Measurements from ENCODE around the gene METTL15. TPM values are rescaled to one million over a fixed set of nuclear protein-coding genes. Genes with fewer than 3 reads are reported as not detected.

The METTL15 gene
- polyA plus RNA-seq, 1 donor (not counting 4 experiments of a cell fraction or from before 2014, with no cell fraction given), result 10.0 TPM

DNA sequence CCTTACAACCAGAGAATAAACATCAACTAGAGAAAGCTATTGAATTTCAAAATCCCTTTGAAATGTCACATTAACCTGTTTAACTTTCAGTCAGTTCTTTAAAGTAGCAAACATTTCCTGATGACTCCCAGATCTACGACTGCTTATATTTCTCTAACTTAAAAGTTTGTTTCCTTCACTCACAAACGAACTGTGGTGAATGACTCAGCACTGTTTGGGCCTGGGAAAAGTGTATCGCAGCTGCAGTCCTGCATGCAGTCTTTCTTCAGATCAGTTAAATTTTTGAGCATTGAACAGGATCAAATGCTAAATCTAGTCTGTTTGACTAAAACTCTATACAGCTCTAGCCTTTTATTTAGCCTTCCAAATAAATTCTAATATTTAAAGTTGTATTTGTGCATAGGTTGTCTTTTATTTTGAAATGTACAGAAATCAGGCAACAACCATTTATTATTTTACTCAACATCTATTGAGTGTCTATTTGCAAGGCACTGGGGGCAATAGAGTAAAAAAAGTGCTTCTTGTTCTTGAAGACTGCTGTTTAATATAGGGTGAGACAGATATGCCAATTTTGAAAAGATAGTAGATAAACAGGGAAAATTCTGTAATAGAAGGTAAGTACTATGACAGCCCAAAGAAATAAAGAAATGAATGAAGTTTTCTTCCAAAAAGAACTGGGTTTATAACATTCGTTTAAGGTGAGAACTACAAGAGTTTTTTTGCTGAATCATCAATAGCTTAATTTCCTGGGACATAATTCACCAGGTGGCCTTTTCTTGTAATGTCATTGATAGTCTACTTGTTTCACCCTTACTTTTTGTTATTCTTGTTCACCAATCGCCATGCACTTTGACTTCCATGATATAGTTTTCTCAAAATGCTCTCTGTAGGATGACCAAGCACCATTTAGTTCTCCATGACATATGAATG, 235.4 kb downstream of the METTL15 start:
- no peak for FAIRE-seq
- no peaks in the 10 kb centered on the region for H3K36me3 ChIP-seq (ENCODE audit: control insufficient read depth in 2 of 2, extremely low read depth in 1 of 2, insufficient read depth in 2 of 2, low read length in 2 of 2)

GRCh38 chr11:28346209-28346608, 238.0 kb downstream of the METTL15 start:
- Histone ChIP-seq H3K9me1 (ENCODE audit: control insufficient read depth, extremely low read depth, insufficient read depth, low read length) (no peaks in the 10 kb centered on the region), H3K36me3 (ENCODE audit: control insufficient read depth in 2 of 2, extremely low read depth in 1 of 2, insufficient read depth in 2 of 2, low read length in 2 of 2) (no peaks in the 10 kb centered on the region), H3K9me3 (ENCODE audit: control insufficient read depth, low read depth, low read length) (no peaks in the 10 kb centered on the region), H3K27ac (ENCODE audit: control insufficient read depth, insufficient read depth, low read length) (no peak overlapping the region), H3K79me2 (ENCODE audit: control insufficient read depth, insufficient read depth, low read length) (no peaks in the 10 kb centered on the region), H3K4me1 (ENCODE audit: control insufficient read depth, extremely low read depth, insufficient read depth, low read length) (peaks cover 20% of the 10 kb centered on the region), H3K4me3 (ENCODE audit: control insufficient read depth in 2 of 3, extremely low read depth in 1 of 3, insufficient read depth in 2 of 3, low read depth in 1 of 3, low read length in 3 of 3) (no peak overlapping the region), H3K9ac (ENCODE audit: control insufficient read depth, extremely low read depth, insufficient read depth, low read length) (no peak overlapping the region), H3K4me2 (ENCODE audit: control insufficient read depth, extremely low read depth, insufficient read depth, low read depth, low read length) (no peak overlapping the region), H3K27me3 (ENCODE audit: control insufficient read depth, extremely low read depth, insufficient read depth, low read length) (no peaks in the 10 kb centered on the region), H4K20me1 (ENCODE audit: control insufficient read depth, extremely low read depth, insufficient read depth, low read length) (no peaks in the 10 kb centered on the region), H2AFZ (ENCODE audit: control insufficient read depth, low read length) (no peak overlapping the region)
- dilution Hi-C loops (cut with MboI; ENCODE audit: extremely low pct_ligation_motif_present, low sequenced_read_pairs), result no loop called here
- TF ChIP-seq EZH2 (IDR thresholded peaks at IDR 0.05; ENCODE audit: low read length) (no peak), CTCF (optimal IDR thresholded peaks at IDR 0.05 in 1 of 3, IDR thresholded peaks at IDR 0.05 in 1 of 3, conservative IDR thresholded peaks at IDR 0.05 in 1 of 3; ENCODE audit: extremely low read depth in 1 of 3, insufficient read depth in 2 of 3, low read length in 3 of 3) (no peak)
- DNase-seq (ENCODE audit: low read depth, low spot score) (no peak), FAIRE-seq (no peak)

More for the DNA sequence above, 235.4 kb downstream of the METTL15 start:
- Histone ChIP-seq H3K9me3 (ENCODE audit: control insufficient read depth, low read depth, low read length) (no peaks in the 10 kb centered on the region), H3K4me1 (ENCODE audit: control insufficient read depth, extremely low read depth, insufficient read depth, low read length) (peaks cover 20% of the 10 kb centered on the region), H3K27me3 (ENCODE audit: control insufficient read depth, extremely low read depth, insufficient read depth, low read length) (no peaks in the 10 kb centered on the region), H3K27ac (ENCODE audit: control insufficient read depth, insufficient read depth, low read length) (no peak overlapping the region), H3K9me1 (ENCODE audit: control insufficient read depth, extremely low read depth, insufficient read depth, low read length) (no peaks in the 10 kb centered on the region), H2AFZ (ENCODE audit: control insufficient read depth, low read length) (peak overlapping the region; percentile 37), H3K9ac (ENCODE audit: control insufficient read depth, extremely low read depth, insufficient read depth, low read length) (no peak overlapping the region), H3K79me2 (ENCODE audit: control insufficient read depth, insufficient read depth, low read length) (no peaks in the 10 kb centered on the region), H3K4me3 (ENCODE audit: control insufficient read depth in 2 of 3, extremely low read depth in 1 of 3, insufficient read depth in 2 of 3, low read depth in 1 of 3, low read length in 3 of 3) (no peak overlapping the region), H4K20me1 (ENCODE audit: control insufficient read depth, extremely low read depth, insufficient read depth, low read length) (no peaks in the 10 kb centered on the region), H3K4me2 (ENCODE audit: control insufficient read depth, extremely low read depth, insufficient read depth, low read depth, low read length) (peak overlapping the region; percentile 41)
- TF ChIP-seq EZH2 (IDR thresholded peaks at IDR 0.05; ENCODE audit: low read length) (no peak), CTCF (optimal IDR thresholded peaks at IDR 0.05 in 1 of 3, IDR thresholded peaks at IDR 0.05 in 1 of 3, conservative IDR thresholded peaks at IDR 0.05 in 1 of 3; ENCODE audit: extremely low read depth in 1 of 3, insufficient read depth in 2 of 3, low read length in 3 of 3) (no peak)
- dilution Hi-C loops (cut with MboI; ENCODE audit: extremely low pct_ligation_motif_present, low sequenced_read_pairs), result no loop called here
- no peak for DNase-seq (ENCODE audit: low read depth, low spot score)

Data from keratinocyte (primary cell).